NB4 (cell line): ENCODE measurements around the gene PGA4.
"Not testable (repeated sequence)": the region's sequence is repeated elsewhere in the genome, so short reads cannot be mapped to it uniquely, and the experiment has no call there.

Source experiments
- POLR2A ChIP-seq: IDR thresholded peaks from 2 replicates; pipeline ENCODE4 v1.6.1; 2011; ENCODE audit warnings: mild to moderate bottlenecking; ENCODE audit not compliant: insufficient read length; ENCODE audit errors: extremely low read depth
- TF ChIP-seq, protein P1 (sequence below): IDR thresholded peaks from one replicate; pipeline ENCODE4 v1.5.1; 2012; ENCODE audit warnings: low read depth, low read length

- TF ChIP-seq, protein P1, sequence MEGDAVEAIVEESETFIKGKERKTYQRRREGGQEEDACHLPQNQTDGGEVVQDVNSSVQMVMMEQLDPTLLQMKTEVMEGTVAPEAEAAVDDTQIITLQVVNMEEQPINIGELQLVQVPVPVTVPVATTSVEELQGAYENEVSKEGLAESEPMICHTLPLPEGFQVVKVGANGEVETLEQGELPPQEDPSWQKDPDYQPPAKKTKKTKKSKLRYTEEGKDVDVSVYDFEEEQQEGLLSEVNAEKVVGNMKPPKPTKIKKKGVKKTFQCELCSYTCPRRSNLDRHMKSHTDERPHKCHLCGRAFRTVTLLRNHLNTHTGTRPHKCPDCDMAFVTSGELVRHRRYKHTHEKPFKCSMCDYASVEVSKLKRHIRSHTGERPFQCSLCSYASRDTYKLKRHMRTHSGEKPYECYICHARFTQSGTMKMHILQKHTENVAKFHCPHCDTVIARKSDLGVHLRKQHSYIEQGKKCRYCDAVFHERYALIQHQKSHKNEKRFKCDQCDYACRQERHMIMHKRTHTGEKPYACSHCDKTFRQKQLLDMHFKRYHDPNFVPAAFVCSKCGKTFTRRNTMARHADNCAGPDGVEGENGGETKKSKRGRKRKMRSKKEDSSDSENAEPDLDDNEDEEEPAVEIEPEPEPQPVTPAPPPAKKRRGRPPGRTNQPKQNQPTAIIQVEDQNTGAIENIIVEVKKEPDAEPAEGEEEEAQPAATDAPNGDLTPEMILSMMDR: not testable (repeated sequence)
- TF ChIP-seq POLR2A: not testable (repeated sequence)
Measured at GRCh38 chr11:61229458-61229857, 7.3 kb downstream of the PGA4 start.
